SIG-M5 treated with dmso at 0.1 percent for 504 hours (cell line): ENCODE measurements around the gene PFN3.
"Not testable (repeated sequence)": the region's sequence is repeated elsewhere in the genome, so short reads cannot be mapped to it uniquely, and the experiment has no call there.

ENCODE experiments used
- DNase-seq: peaks from one replicate; lab custom pipeline; 2025; ENCODE audit not compliant: unreplicated experiment; lab: John Stamatoyannopoulos, UW

Gene PFN3

DNA sequence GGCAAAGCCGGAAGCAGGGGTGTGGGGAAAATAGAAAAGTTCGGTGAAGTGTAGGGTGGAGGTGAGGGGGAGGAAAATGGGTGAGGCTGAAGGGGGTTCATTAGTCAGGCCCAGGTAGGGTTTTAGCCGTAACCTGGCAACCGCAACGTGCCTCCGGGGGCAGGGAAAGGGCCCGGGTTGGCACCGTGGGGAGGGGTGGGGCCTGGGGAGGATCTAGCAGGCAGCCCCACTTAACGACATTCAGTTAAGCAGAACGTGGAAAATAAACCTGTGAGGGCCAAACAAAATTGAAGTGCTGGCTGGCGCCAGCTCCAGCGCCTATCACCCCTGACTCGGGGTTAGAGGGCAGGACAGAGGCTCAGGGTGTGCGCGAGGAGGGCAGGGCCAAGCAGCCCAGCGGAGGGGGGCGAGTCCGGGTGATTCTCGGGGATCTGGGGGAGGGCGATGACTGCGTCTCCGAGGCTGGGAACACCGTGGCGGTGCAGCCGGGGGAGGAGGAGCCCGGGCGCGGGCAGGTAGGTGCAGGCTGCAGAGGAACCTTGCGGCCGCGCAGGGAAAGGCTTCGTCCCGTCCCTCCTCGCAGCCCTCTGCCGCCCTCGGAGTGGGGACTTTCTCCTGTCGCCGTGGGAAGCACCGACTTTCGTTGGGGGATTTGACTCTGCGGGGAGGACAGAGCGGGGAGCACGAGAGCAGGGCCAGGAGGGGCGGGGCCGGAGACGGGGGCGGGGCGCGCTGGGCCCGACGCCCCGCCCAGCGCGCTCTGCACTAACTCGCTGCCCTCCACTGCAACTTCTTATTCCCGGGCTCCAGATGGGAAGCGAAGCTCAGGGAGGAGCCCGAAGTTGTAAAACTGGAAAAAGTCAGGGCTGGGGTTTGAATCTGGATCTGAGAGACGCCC, 37.6 kb downstream of the PFN3 start:
- peak; percentile 20 for DNase-seq

DNA sequence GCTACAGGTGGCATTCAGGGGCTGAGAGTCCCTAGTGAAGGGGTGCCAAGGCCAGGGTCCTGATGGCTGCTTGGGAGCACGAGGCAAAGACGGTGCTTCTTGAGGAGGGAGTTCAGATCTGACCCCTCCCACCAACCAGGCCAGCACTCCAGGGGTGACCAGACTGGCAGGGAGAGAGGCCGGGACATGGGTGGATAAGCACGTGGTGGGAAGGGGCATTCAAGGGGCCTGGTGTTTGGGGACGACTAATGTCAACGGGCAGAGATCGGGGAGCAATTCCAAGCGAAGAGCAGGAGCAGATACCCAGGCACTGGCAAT, 38.2 kb downstream of the PFN3 start:
- DNase-seq = no peak

DNA sequence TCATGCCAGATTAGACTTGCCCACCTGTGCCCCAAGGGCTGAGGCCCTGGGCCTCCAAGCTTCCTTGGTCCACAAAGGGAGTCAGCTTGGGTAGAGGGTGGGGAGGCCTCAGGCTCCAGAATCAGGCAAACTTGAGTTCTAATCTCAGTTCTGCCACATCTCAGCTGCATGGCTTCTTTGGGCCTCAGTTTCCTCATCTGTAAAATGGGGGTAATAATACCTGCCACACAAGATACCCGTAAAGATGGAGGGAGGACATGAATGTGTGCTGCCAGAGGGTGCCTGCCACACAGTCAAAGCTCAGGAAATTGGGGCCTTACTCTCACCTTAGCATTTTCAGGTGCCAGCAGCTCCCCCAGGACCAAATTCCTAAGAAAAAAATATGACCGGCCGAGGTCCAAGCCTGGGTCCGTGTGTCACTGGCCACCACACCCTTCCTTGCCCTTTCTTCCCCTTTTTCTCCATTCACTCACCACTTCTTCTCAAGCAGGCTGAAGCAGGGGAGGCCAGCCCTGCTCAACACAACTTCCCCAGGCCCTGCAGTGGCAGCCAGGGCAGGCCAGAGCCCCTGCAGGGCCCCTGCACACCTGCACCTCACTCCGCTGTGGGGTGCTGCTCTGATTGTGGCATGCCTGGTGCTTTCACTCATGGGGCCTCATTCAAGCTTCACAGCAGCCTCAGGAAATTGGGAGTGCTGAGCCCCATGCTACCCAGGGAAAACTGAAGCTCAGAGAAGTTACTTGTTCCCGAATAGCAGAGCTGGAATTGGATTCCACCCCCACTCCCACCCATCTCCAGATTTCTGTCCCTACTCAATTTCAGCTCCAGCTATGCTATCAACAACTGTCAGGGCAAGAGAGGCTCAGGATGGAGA, 38.8 kb downstream of the PFN3 start:
- no peak for DNase-seq

DNA sequence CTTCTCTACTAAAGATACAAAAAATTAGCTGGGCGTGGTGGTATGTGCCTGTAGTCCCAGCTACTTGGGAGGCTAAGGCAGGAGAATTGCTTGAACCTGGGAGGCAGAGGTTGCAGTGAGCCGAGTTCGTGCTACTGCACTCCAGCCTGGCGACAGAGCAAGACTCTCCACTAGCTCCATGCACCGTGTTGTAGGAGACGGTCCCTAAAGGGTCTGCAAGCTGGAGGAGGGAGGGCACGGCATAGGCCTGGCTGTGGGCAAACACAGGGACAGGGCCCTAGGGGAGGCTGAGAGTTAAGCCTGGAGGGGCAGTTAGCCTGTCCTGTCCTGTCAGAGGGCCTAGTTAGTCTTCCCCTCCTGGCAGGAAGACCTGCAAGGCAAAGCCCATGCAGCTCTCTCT, 39.7 kb downstream of the PFN3 start:
- DNase-seq = not testable (repeated sequence)

DNA sequence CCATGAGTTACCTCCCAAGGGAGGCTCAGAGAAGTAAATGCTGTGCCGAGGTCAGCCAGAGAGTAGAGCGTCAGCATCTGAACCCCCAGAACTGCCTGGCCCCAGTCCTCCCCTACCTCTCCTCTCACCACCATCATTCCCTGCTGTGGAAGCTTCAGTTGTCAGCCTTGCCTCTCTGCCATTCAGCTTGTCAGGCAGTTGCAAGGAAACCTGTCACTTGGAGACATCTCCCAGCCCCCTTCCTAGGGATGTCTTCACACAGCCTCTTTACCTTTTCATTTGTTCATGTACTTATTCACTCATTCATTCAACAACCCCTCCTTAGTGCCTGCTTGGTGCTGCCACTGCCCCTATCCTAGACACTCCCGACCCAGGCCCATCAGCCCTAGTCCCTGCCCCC, 40.6 kb downstream of the PFN3 start:
- DNase-seq = no peak

DNA sequence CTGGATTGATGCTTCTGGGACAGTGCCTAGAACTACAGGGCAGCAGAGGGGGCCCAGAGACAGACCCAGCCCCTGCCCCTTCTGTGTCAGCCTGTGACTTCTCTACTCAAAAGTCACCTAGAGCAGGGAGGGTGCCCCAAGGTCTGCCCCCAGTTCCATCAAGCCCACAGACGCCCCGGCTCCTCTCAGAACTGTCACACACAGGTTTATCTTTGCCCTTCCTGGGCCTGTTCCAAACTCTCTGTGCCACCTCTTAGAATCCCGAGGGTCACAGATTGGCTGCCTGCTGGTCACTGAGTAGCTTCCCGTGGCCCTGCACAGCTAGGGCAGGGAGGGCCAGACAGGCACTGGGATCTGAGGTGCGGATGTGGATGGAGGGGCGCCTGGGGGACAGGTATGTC, 41.0 kb downstream of the PFN3 start:
- DNase-seq = no peak

DNA sequence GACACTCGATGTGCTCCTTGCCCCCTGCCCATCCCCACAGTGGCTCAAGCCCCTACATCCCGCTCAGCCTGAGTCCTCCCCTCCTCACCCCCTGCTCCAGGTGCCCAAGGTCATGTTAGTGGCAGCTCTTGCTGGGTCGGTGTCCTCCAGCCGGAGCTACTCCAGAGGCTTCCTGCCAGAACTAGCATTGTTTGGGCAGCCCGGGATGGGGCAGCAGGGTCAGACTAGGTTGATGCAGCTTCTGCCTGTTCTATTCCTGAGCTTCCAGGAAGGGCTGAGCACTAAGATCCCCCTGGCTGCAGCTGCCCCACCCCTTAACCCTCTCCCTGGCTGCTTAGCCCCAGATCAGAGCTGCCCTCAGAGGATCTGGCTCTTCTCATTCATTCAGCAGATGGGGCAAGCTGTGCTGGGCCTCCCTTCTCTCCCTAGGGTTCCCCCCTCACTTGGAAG, 42.1 kb downstream of the PFN3 start:
- no peak for DNase-seq

DNA sequence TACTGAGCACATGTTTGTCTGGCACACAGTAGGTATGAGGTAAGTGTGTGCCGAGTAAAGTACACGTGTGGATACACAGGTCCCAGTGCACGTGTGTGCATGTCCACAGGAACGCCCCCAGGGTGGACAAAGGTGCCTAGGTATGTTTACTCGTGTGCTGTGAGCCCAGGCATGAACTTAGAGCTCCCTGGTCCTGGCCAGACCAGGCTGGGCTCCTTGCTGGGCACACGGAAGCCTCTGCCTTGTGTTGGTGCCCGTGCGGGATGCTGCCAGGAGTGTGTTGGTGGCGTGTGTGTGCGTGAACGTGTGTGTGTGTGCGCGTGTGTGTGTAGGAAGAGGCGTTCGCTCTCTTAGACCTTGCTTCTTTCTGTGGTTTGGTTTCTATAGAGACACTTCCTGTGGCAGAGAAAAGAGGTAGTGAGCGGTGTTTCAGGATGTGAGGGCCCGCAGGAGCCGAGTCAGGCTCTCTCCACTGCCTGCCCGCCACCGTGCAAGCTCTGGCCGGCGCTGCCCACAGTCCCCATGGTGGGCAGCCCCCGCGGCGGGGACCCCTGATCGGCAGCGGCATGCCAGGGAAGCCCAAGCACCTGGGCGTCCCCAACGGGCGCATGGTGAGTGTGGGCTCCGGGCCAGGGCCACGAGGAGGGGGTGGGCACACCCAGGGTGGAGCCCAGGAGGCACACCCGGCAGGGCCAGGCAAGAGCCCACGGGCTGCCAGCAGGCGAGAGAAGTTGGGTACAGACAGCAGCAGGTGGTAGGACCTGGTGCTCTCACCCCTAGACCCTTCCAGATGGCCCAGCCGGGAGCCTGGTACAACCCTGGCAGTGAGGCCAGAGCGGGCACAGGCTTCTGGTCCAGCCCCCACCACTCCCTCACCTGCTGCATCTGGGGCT, 42.8 kb downstream of the PFN3 start, which contains the start of gene RGS14:
RGS14 (plus strand) TSS at position 466 of the 893 bp plus-strand sequence; CDS start at position 567, 101 bp downstream.
- DNase-seq = peak; percentile 97

DNA sequence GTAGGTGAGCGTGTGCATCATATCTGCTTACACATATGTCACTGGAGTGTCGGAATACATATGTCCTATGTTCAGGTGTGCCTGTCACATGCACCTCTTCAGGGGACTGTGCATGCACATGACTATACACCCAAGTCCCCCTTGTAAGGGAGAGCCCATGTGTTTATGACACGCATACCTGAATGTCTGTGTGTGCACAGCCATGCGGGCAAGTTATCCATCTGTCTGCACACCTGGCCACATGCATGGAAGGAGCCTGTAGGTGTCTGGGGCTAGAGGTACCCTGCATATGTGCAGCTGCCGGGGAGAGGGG, 43.4 kb downstream of the PFN3 start:
- no peak for DNase-seq

DNA sequence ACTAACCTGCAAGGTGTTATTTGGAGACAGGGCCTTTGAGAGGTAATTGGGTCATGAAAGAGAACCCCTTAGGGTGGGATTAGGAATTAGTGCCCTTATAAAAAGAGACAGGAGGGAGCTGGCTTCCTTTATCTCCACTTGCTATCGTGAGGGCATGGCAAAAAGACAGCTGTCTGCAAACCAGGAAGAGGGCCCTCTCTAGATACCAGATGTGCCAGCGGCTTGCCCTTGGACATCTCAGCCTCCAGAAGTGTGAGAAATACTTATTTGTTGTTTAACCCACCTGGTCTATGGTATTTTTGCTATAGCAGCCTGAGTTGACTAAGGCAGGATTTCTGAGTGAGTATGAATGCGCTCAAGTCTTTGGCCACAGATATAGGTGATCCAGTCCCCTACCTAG, 43.7 kb downstream of the PFN3 start:
- DNase-seq = no peak

DNA sequence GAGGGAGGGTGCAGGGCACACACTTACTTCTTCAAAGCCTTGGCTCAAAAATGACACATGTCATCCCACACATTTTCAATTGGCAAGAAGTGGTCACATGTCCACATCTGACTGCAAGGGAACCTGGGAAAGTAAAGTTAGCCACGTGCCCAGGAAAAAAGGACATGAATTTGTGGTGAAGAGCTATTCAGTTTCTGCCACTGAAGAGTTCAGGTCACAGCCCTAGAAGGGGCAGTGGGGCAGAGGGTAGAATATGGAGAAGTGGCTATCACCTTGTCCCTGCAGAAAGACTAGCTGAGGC, 44.6 kb downstream of the PFN3 start:
- no peak for DNase-seq

DNA sequence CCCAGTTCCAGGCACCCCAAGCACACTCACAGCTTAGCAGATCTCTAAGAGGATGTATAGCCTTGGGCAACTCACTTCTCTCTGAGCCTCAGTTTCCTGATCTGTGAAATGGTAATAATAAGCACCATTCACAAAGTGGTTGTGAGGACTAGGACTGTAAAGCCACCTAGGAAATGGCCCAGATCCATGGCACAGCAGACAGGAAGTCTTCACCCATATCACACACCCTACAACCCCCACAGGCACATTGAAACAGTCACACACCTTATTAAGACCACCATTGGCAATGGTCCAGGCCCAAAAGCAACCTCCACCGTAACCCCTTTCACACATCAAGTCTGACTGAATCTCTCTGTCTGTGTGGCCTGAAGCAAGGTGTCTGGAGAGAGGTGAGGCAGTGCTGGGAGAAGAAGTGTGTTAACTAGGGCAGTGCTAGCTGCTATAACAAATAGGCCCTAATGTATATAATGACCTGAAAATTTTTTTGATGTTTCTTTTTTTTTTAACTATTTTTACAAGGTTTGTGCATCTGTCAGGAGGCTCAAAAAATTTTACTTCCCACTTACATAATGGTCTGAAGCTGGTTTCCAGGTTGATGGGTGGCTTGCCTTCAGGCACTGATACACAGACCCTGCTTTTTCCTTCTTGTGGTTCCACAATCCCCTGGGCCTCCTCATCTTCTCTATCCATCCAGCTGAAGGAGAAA, 45.1 kb downstream of the PFN3 start:
- DNase-seq = no peak

DNA sequence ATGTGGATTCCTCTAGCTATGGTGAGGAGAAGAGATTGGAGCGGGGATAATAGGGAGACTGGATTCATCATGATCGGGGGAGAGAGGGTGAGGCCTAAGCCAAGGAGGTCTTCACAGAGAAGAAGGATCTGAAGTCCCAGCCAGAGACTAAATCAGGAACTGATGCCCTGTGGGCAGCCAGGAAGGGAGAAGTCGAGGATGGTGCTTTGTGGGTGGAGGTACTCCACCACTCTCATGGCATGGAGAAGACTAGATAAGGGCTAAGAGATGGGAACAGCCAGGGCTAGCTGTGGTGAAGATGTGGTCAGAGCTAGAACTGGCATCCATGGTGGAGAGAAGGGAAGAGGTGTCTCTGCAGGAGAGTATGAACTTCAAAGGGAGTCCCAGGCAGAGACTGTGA, 45.8 kb downstream of the PFN3 start:
- no peak for DNase-seq

DNA sequence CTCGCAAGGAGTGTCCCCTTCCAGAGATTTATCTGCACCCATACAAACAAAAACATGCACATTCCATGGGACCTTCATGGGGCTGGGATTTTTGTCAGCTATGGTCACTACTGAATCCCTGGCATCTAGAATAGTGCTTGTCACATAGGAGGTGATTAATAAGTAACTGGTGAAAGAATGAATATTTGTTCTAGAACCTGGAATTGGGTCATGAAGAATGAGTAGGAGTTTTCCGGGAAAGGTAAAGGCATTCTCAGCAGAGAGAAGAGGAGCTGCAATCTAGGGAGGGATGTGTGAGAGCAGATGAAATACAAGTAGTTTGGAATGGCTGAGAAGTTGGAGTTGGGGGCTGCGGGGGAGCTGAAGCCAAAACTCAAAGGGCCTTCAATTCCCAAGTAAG, 46.2 kb downstream of the PFN3 start:
- DNase-seq = no peak

DNA sequence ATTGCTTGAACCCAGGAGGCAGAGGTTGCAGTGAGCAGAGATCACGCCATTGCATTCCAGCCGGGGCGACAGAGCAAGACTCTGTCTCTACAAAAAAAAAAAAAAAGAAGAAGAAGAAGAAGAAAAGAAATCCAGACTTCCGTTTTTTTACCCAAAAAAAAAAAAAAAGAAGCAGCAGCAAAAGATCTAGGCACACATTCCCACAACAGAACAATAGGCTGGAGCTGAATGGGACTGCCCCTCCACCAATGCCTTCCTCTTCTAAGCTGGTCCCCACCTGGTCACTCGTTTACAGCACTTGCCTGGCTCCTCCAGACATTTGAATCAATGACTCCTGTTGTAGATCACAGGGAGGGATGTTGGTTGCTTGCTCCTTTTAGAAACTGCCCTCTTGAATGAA, 47.4 kb downstream of the PFN3 start:
- DNase-seq = peak; percentile 20

DNA sequence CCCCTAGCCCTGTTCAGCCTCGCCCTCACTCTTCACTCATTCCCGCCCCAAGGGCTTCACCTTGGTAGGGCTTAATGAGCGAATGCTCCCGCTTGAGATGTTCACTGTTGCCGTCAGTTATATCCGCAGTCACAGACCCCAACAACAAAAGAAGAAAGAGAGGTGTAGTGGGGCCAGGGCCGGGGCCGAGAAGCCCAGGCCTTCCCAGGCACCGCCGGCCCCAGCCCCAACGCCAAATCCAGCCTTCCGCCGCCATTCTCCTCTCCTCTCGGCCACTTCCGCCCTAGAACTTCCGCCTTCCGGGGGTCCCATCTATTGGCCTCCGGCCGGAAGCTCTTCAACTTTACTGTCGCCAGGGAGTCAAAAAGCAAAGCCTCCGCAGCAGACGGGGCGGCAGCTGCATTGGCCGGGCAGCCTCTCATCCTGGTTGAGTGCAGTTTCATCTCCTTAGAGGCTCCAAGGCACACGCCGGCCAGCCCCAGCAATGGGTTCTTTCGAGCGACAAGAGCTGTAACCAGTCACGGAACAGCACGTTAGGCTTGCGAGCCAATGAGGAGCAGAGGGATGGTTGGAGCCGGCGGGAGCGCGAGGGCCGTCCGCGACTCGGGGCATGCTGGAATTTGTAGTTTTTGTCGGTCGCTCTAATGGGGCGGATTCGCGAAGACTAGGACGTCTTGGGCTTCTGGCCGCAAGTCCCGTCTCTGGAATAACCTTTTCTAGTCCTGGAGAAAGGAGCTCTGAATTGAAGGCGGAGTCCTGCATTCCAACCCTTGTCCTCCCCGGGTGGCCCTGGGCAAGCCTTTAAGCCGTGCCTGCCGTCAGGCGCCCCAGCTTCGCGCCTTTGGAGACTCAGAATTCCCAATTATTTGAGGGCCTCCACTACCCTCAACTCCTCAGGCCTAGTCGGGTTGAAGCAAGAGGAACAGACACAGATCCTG, 48.8 kb downstream of the PFN3 start, which contains the start of gene LMAN2:
LMAN2 (minus strand) TSS at position 277 of the 938 bp plus-strand sequence; CDS start at position 256, 21 bp downstream.
- peak; percentile 96 for DNase-seq

DNA sequence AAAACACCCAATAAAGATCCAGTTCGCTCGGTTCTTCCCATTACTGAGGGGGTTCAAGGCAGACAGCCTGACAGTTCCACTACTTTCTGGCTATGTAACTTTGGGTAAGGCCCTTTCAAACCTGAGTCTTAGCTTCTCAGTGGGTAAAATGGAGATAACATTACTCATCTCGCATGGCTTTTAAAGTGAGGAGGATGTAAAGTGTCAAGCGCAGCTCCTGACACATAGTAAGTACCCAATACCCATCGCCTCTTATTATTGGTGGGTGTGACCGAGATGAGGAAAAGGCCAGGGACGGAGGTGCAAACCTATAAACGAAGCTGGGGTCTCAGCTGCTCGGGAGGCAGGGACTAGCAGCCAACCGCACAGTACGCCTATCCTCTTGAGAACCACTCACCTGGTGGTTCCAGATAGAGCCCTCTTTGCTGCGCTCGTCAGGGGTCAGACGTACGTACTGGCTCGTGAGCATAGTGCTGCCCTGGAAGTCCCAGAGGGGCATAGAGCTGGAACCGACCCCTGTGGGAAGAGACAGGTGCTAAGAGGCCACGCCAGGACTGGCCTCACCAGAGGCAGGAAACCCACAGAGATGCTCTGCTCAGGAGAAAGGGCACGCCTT, 49.6 kb downstream of the PFN3 start:
- DNase-seq = no peak
